ENCODE data around the gene EYS.
"Not testable (repeated sequence)": the region's sequence is repeated elsewhere in the genome, so short reads cannot be mapped to it uniquely, and the experiment has no call there.

The EYS gene

DNA sequence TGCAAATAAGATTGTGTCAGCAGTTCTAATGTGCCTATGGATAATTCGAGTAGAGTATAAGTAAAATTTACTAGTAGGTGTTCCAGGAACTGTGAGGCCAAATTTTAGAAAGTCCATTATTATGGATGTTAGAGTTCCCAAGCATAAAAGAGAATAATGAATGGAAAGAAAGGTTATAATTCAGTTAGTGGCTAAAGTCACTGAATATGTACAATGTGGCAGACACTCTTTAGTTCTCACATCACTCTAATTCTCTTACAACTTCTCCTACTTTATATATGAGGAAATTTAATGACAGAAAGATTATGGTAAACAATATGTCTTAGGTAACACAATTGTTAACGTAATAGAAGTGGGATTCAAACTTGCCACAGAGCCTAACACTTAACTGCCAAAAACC is 75.3 kb downstream of the EYS start:
- DNase-seq, result no peak

DNA sequence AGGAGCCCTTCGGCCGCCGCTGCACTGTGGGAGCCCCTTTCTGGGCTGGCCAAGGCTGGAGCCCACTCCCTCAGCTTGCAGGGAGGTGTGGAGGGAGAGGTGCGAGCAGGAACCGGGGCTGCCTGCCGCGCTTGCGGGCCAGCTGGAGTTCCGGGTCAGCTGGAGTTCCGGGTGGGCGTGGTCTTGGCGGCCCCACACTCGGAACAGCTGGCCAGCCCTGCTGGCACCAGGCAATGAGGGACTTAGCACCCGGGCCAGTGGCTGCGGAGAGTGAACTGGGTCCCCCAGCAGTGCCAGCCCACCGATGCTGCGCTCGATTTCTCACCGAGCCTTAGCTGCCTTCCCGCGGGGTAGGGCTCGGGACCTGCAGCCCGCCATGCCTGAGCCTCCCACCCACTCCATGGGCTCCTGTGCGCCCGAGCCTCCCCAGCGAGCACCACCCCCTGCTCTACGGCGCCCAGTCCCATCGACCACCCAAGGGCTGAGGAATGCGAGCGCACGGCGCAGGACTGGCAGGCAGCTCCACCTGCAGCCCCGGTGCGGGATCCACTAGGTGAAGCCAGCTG is 79.5 kb downstream of the EYS start:
- not testable (repeated sequence) for DNase-seq

- no peak for DNase-seq
Measured at GRCh38 chr6:65627015-65627414, 80.0 kb downstream of the EYS start.

DNA sequence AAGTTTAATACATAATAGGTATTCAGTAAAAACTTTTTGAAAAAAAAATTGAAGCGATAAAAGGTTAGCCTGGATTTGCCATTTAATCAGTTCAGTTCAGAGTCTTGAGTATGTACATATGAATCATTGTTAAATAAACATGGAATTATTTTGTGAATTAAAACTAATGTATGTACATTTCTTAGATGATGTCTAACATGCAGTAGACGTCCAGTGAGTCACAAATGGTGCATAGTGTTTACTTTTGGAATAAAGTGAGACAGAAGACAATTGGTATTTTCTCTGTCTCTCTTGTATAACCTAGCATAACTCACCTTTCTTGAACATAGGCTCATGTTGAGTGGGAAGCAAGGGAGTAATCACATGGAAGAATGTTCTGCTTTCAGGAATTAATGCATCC is 83.5 kb downstream of the EYS start:
- DNase-seq, result no peak

DNA sequence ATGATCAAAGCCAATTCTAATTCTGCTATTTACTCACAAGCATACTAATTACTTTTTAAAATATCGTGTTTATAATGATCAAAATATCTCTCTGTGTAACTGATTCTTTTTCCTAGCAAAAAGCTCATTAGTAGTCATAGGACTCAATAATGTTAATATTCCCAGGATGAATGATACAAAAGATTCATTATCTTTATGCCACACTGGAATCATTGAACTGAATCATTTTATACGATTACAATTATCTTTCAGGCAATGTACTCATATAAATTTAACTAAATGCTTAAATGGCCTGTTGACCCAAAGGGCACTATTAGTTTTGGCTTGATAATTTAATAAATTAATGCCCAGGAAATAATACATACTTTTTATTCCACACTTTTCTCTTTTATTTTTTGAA is 96.3 kb downstream of the EYS start:
- DNase-seq, result no peak

DNA sequence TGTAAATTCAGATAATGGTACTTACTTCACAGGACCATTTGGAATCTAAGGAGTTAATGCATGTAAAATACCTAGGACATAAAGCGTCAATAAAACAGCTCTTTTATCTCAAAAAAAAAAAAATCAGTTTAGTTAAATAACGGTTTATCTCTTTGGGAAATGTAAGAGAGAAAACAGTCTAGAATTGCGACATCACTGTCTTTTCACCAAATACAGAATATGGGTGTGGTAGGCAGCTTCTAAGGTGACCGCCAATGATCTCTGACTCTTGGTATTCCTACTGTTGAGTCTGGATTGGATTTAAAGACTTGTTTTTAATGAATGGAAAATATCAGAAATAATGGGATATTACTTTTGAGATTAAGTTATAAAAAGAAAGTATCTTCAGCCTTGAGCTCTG is 111.5 kb downstream of the EYS start:
- no peak for DNase-seq

GRCh38 chr6:65570340-65570739 is 136.7 kb downstream of the EYS start:
- no peak for DNase-seq

- DNase-seq, result no peak
Measured at GRCh38 chr6:65569505-65569904, 137.5 kb downstream of the EYS start.

- DNase-seq, result not testable (repeated sequence)
Measured at GRCh38 chr6:65569056-65569455, 138.0 kb downstream of the EYS start.

GRCh38 chr6:65566117-65566516 is 140.9 kb downstream of the EYS start:
- DNase-seq, result no peak

- no peak for DNase-seq
Measured at GRCh38 chr6:65558071-65558470, 149.0 kb downstream of the EYS start.

GRCh38 chr6:65557224-65557623 is 149.8 kb downstream of the EYS start:
- DNase-seq, result no peak

DNA sequence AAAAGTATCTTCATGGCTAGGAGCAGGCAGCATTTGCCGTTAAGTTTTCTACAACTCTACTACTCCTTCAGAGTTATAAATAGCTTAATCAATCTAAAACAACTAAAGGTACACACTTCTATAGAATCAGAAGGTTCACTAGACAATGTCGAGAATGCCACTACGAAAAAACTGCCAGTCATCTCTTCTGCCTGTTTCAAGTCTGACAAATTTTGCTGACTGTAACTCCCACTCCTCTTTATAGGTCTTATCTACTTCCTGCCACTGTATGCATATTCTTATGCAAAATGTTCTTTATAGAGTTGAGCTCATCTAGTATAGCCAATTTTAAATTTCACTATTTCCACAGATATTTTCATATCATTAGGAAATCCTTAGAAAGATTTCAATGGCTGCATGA is 160.1 kb downstream of the EYS start:
- DNase-seq, result no peak

- no peak for DNase-seq
Measured at GRCh38 chr6:65545920-65546319, 161.1 kb downstream of the EYS start.

GRCh38 chr6:65538644-65539043 is 168.4 kb downstream of the EYS start:
- no peak for DNase-seq

DNA sequence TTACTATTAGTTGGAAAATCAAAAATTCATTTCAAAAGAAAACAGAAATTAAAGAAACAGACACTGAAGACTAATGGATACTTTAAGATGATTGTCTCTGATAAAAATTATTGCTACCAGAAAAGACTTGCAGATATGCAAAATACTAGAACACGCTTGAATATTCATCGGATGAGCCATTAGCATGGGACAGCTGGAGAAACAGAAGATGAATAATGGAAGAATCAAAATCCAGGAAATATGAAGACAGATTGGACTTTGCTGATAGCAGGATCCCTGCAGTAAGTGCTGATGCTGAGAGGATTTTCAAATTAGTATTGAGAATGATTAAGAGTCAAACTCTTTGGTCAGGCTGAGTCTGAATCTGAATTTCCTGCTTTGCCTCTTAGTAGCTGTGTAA is 169.4 kb downstream of the EYS start:
- no peak for DNase-seq

DNA sequence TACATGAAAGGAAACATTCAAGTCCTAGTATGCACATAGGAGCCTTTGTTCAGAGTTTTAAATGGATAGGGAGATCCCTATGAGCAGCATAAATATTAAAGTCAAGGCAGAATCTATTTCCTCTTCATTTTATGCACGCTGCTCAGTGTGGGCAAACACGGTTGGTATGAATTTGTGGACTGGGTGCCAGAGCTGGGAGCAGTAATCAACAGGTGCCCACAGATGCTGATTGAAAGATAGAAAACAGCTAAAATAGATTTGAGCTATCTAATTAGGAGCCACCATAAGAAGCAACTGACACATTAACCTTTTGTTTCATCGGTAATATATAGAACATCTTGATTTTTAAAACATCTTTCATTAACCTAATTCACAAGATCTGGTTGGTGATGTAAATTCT is 175.5 kb downstream of the EYS start:
- no peak for DNase-seq

GRCh38 chr6:65524232-65524631 is 182.8 kb downstream of the EYS start:
- no peak for DNase-seq

- DNase-seq, result no peak
Measured at GRCh38 chr6:65505736-65506135, 201.3 kb downstream of the EYS start.

- no peak for DNase-seq
Measured at GRCh38 chr6:65501045-65501444, 206.0 kb downstream of the EYS start.

DNA sequence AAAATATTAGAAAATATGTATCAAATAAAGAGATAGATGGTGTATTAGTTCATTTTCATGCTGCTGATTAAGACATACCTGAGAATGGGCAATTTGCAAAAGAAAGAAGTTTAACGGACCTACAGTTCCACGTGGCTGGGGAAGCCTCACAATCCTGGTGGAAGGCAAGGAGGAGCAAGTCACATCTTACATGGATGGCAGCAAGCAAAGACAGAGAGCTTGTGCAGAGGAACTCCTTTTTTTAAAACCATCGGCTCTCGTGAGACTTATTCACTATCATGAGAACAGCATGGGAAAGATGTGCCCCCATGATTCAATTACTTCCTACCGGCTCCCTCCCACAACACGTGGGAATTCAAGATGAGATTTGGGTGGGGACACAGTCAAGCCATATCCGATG is 223.4 kb downstream of the EYS start:
- DNase-seq, result not testable (repeated sequence)

- no peak for DNase-seq
Measured at GRCh38 chr6:65469650-65470049, 237.4 kb downstream of the EYS start.

DNA sequence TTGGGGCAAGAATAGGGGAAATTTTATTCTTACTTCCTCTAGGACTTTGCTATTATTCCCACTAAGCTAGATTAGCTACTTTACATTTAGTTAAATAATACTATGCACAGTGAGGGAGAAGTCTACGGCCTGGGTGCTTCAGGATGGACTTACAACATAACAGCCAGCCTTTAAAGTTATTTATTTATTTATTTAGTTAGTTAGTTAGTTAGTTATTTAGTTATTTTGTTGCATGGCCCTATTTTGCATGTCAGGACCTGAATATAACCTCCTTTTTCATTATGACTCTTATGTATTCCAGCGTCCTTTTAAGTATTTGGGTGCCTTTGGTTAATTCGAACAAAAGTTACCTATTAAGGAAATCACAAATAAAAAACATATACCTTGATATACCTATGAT is 238.7 kb downstream of the EYS start:
- DNase-seq, result no peak

- no peak for DNase-seq
Measured at GRCh38 chr6:65461121-65461520, 245.9 kb downstream of the EYS start.

- no peak for DNase-seq
Measured at GRCh38 chr6:65452333-65452732, 254.7 kb downstream of the EYS start.

DNA sequence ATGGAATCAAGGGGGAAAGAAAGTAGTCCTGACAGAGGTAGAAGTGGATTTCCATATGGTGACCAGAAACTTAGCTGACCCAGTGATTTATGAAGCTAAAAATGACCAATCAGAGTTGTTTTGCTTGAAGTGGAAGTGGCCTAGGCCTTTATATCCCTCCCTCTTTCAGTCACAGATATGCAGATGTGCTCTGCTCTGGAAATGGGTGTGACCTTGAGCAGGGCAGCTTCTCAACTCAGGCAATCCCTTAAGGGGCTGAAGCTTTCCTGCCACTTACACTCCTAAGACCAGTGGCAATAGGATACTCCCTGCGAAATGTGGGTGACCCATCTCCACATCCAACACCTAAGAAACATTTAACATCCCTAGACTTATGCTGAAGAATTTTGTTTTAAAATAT is 256.6 kb downstream of the EYS start:
- no peak for DNase-seq

All from T-helper 9 cell (primary cell).